H1 (cell line): ENCODE measurements around the gene SNX27. TPM values are rescaled to one million over a fixed set of nuclear protein-coding genes. Genes with fewer than 3 reads are reported as not detected.

Source experiments
- CTCF ChIA-PET: fragments of 300-600 bp; sonication (Branson Sonifier 250); formaldehyde crosslinking; loops from one replicate; lab custom pipeline; 2021; ENCODE audit not compliant: partially characterized antibody; lab: Charles Lee
- POLR2A ChIA-PET: fragments of 300-600 bp; sonication (Branson Sonifier 250); formaldehyde crosslinking; loops from one replicate; lab custom pipeline; 2021; ENCODE audit warnings: inconsistent platforms; ENCODE audit not compliant: partially characterized antibody; lab: Charles Lee
- DNase-seq, 2 experiments: peaks; one replicate each; pipeline versions ENCODE4 v3.0.0 to v3.0.0-alpha.2; 2010 to 2022; ENCODE audit warnings: low spot score in 2 of 2, low read depth in 1 of 2, mixed read lengths in 1 of 2
- FAIRE-seq: peaks from 2 replicates; lab custom pipeline; 2011; peaks lifted over from hg19 to GRCh38; lab: Jason Lieb, UNC
- H2AFZ ChIP-seq: 2 replicates; pipeline ENCODE4 v1.8.1; 2012; ENCODE audit warnings: low read length, inconsistent platforms
- H2AK5ac ChIP-seq: 2 replicates; pipeline ENCODE4 v1.6.1; 2013; ENCODE audit warnings: low read depth, low read length
- H2BK120ac ChIP-seq: replicated peaks from 2 replicates; pipeline ENCODE3; 2013; ENCODE audit warnings: low read depth, low read length, inconsistent platforms
- H2BK12ac ChIP-seq: 2 replicates; pipeline ENCODE4 v1.6.1; 2013; ENCODE audit warnings: low read depth, low read length
- H2BK15ac ChIP-seq: 2 replicates; pipeline ENCODE4 v1.6.1; 2013; ENCODE audit warnings: low read length
- H2BK20ac ChIP-seq: 2 replicates; pipeline ENCODE4 v1.6.1; 2013; ENCODE audit warnings: low read length
- H2BK5ac ChIP-seq: 2 replicates; pipeline ENCODE4 v1.6.1; 2013; ENCODE audit warnings: low read depth, low read length
- H3K14ac ChIP-seq: 2 replicates; pipeline ENCODE4 v1.6.1; 2013; ENCODE audit warnings: inconsistent platforms; ENCODE audit not compliant: insufficient read length
- H3K18ac ChIP-seq: 2 replicates; pipeline ENCODE4 v1.6.1; 2013; ENCODE audit warnings: low read length; ENCODE audit errors: extremely low read depth
- H3K23ac ChIP-seq: 2 replicates; pipeline ENCODE4 v1.6.1; 2013; ENCODE audit warnings: inconsistent platforms; ENCODE audit not compliant: insufficient read length
- H3K23me2 ChIP-seq: 2 replicates; pipeline ENCODE4 v1.6.1; 2013; ENCODE audit warnings: low read depth, low read length
- H3K27ac ChIP-seq: 2 replicates; pipeline ENCODE4 v1.6.1; 2011; ENCODE audit warnings: low read depth, low read length, inconsistent platforms
- H3K27me3 ChIP-seq, 4 experiments: replicated peaks in 1 of 4; 1 replicate in 1 of 4; 2 replicates in 3 of 4; pipeline versions ENCODE4 v1.6.1 to v1.8.1; 2011 to 2013; ENCODE audit warnings: low read length in 3 of 4, mild to moderate bottlenecking in 3 of 4, inconsistent platforms in 2 of 4, mixed read lengths in 2 of 4, moderate library complexity in 1 of 4; ENCODE audit not compliant: control insufficient read depth in 3 of 4, insufficient read depth in 3 of 4; ENCODE audit errors: extremely low read depth in 1 of 4
- H3K36me3 ChIP-seq, 4 experiments: 2 replicates each; pipeline versions ENCODE4 v1.6.1 to v1.8.1; 2011 to 2013; ENCODE audit warnings: mild to moderate bottlenecking in 4 of 4, low read length in 3 of 4, moderate library complexity in 2 of 4, control low read depth in 1 of 4, inconsistent platforms in 1 of 4; ENCODE audit not compliant: insufficient read depth in 4 of 4, control insufficient read depth in 2 of 4
- H3K4ac ChIP-seq: replicated peaks from 2 replicates; pipeline ENCODE3; 2013; ENCODE audit warnings: low read length, low read depth, mixed read lengths, inconsistent platforms; ENCODE audit not compliant: insufficient read length
- H3K4me1 ChIP-seq, 4 experiments: replicated peaks in 1 of 4; 1 replicate in 1 of 4; 2 replicates in 3 of 4; pipeline versions ENCODE4 v1.6.1 to v1.8.1; 2011 to 2013; ENCODE audit warnings: low read length in 3 of 4, inconsistent platforms in 2 of 4, mixed read lengths in 1 of 4; ENCODE audit not compliant: insufficient read depth in 4 of 4, control insufficient read depth in 3 of 4
- H3K4me2 ChIP-seq, 2 experiments: 2 replicates each; pipeline versions ENCODE4 v1.6.1 to v1.8.1; 2011 to 2013; ENCODE audit warnings: low read depth in 2 of 2, low read length in 2 of 2, control low read depth in 1 of 2, inconsistent platforms in 1 of 2, mild to moderate bottlenecking in 1 of 2; ENCODE audit not compliant: insufficient read depth in 1 of 2
- H3K4me3 ChIP-seq, 4 experiments: fragments of 200-600, 300-600 bp in 1 of 4; sonication (generic), shearing (Covaris generic), sonication (Bioruptor Twin) in 1 of 4; 2 replicates each; pipeline versions ENCODE4 v1.5.1 to v1.8.1; 2011 to 2016; ENCODE audit warnings: low read length in 4 of 4, low read depth in 3 of 4, control low read depth in 2 of 4, inconsistent platforms in 2 of 4, mild to moderate bottlenecking in 2 of 4, mixed read lengths in 1 of 4, moderate library complexity in 1 of 4; ENCODE audit not compliant: insufficient read depth in 2 of 4; ENCODE audit errors: extremely low read depth in 1 of 4
- H3K56ac ChIP-seq: replicated peaks from 2 replicates; pipeline ENCODE3; 2013; ENCODE audit warnings: low read depth, mild to moderate bottlenecking, mixed read lengths, low read length, inconsistent platforms; ENCODE audit not compliant: insufficient read length
- H3K79me1 ChIP-seq: 2 replicates; pipeline ENCODE4 v1.6.1; 2013; ENCODE audit warnings: low read depth, low read length, control low read depth
- H3K79me2 ChIP-seq, 2 experiments: 2 replicates each; pipeline versions ENCODE4 v1.6.1 to v1.8.1; 2012 to 2013; ENCODE audit warnings: low read length in 2 of 2, mild to moderate bottlenecking in 2 of 2, inconsistent platforms in 1 of 2; ENCODE audit not compliant: insufficient read depth in 2 of 2, control insufficient read depth in 1 of 2
- H3K9ac ChIP-seq, 4 experiments: replicated peaks in 1 of 4; 1 replicate in 1 of 4; 2 replicates in 3 of 4; pipeline versions ENCODE4 v1.6.1 to v1.8.1; 2011 to 2013; ENCODE audit warnings: low read depth in 3 of 4, low read length in 3 of 4, control low read depth in 2 of 4, mild to moderate bottlenecking in 2 of 4, moderate library complexity in 2 of 4, inconsistent platforms in 1 of 4; ENCODE audit errors: extremely low read depth in 1 of 4
- H3K9me3 ChIP-seq, 2 experiments: 2 replicates each; pipeline versions ENCODE4 v1.6.1 to v1.8.1; 2012 to 2013; ENCODE audit warnings: mild to moderate bottlenecking in 2 of 2, moderate library complexity in 2 of 2, control low read depth in 1 of 2, inconsistent platforms in 1 of 2, low read depth in 1 of 2, low read length in 1 of 2, mixed read lengths in 1 of 2; ENCODE audit not compliant: insufficient read depth in 2 of 2
- H4K20me1 ChIP-seq, 2 experiments: replicated peaks in 1 of 2; 2 replicates each; pipeline versions ENCODE3 to v1.8.1; 2011 to 2013; ENCODE audit warnings: inconsistent platforms in 2 of 2, low read length in 2 of 2, mild to moderate bottlenecking in 1 of 2; ENCODE audit not compliant: insufficient read depth in 2 of 2, control insufficient read depth in 1 of 2
- H4K5ac ChIP-seq: 2 replicates; pipeline ENCODE4 v1.6.1; 2013; ENCODE audit warnings: low read length, low read depth, mixed read lengths, inconsistent platforms; ENCODE audit not compliant: insufficient read length
- H4K8ac ChIP-seq: 2 replicates; pipeline ENCODE4 v1.8.0; 2013; ENCODE audit warnings: mild to moderate bottlenecking, moderate library complexity, low read length, inconsistent platforms; ENCODE audit not compliant: insufficient read depth; ENCODE audit errors: extremely low read depth
- H4K91ac ChIP-seq: replicated peaks from 2 replicates; pipeline ENCODE3; 2013; ENCODE audit warnings: low read length, mixed read lengths, inconsistent platforms; ENCODE audit not compliant: insufficient read length
- POLR2A ChIP-seq, 2 experiments: IDR thresholded peaks; 1 replicate in 1 of 2; 2 replicates in 1 of 2; pipeline ENCODE4 v1.6.1; 2011; ENCODE audit warnings: low read depth in 2 of 2, low read length in 2 of 2, mild to moderate bottlenecking in 2 of 2; ENCODE audit errors: control extremely low read depth in 1 of 2
- WGBS, 2 experiments: shearing (Covaris generic) in 1 of 2; methylation state at CpG; one replicate each; pipeline versions ENCODE4 v1.1.6 to v1.1.7; 2013 to 2015; ENCODE audit warnings: low lambda C conversion rate in 2 of 2, mixed read lengths in 2 of 2, inconsistent platforms in 1 of 2, low coverage in 1 of 2, missing lambda C conversion rate in 1 of 2; ENCODE audit not compliant: insufficient replicate concordance in 2 of 2, insufficient coverage in 1 of 2, insufficient read length in 1 of 2; ENCODE audit errors: extremely low coverage in 1 of 2, missing lambda C conversion rate in 1 of 2; 5-methylcytosine and 5-hydroxymethylcytosine counted together
- polyA plus RNA-seq, 7 experiments: library from polyadenylated mRNA; depleted of rRNA in 3 of 7; stranded (reverse) in 5 of 7; unstranded in 2 of 7; fragments of >200 nt in 5 of 7; fragments of 200-250 nt in 2 of 7; gene quantifications; 1 replicate in 5 of 7; 2 replicates in 1 of 7; 4 replicates in 1 of 7; pipeline versions ENCODE4 v1.2.1 to v1.2.3, GENCODE V29; 2011 to 2013; ENCODE audit warnings: missing spikeins in 2 of 7, mixed read lengths in 2 of 7
- total RNA-seq: library from RNA; stranded (reverse); fragmentation: NEBNext Ultra II Directional; extraction: Animal tissue kit (Norgen Biotek cat#: 25700); gene quantifications from 2 replicates; pipeline ENCODE4 v1.2.1, GENCODE V29; 2021

Gene SNX27
- total and polyA plus RNA-seq, 2 of the 8 experiments (the other 6 are each of a cell fraction or from before 2014, with no cell fraction given): 23.4 to 65.4 TPM

GRCh38 chr1:151655371-151655770, 43.5 kb downstream of the SNX27 start:
- no peak overlapping the region for H3K4me3 ChIP-seq
- H2BK15ac ChIP-seq: no peak overlapping the region
- FAIRE-seq: no peak
- H2BK20ac ChIP-seq: no peak overlapping the region
- WGBS, 2 experiments: 96% methylated on average over 3 of the region's 3 CpGs; no CpG with 5 or more reads in 1 of the 2 experiments
- no peak overlapping the region for H3K23ac ChIP-seq
- peaks cover 0 to 12% (median 7%) of the 10 kb centered on the region in 4 experiments; a peak in 6 of 8 replicates for H3K36me3 ChIP-seq
- H3K4me2 ChIP-seq: no peak overlapping the region
- H2AK5ac ChIP-seq: no peak overlapping the region
- peaks cover 0 to 5% of the 10 kb centered on the region in 2 experiments; a peak in 1 of 4 replicates for H3K9me3 ChIP-seq
- POLR2A ChIA-PET: interaction anchor here (1.3 to 2.0 kb wide), 3 partner anchors 43 to 116 kb away, joined by 3 to 4 read pairs (median 4); partner anchors contain the start of gene SNX27
- H3K23me2 ChIP-seq: no peaks in the 10 kb centered on the region
- H3K79me1 ChIP-seq: 0 out of 2 replicates have a peak, but pooled peaks cover 3% of the 10 kb centered on the region
- no peak overlapping the region for H2BK12ac ChIP-seq
- peaks cover 0 to 18% of the 10 kb centered on the region in 2 experiments; a peak in 1 of 4 replicates for H3K79me2 ChIP-seq
- no peak overlapping the region for H4K8ac ChIP-seq
- H3K27ac ChIP-seq: no peak overlapping the region
- H4K20me1 ChIP-seq: peaks cover 0 to 4% of the 10 kb centered on the region in 2 experiments
- DNase-seq: no peak
- H2BK120ac ChIP-seq: no peak overlapping the region
- H3K4me1 ChIP-seq: no peaks in the 10 kb centered on the region; a peak in 1 of 7 replicates
- H2AFZ ChIP-seq: no peak overlapping the region
- no peaks in the 10 kb centered on the region for H3K27me3 ChIP-seq
- no peak overlapping the region for H3K18ac ChIP-seq
- no peak overlapping the region for H3K9ac ChIP-seq
- H3K4ac ChIP-seq: no peak overlapping the region
- CTCF ChIA-PET: interaction anchor here (0.9 to 1.4 kb wide), 3 partner anchors 11 to 61 kb away, joined by 3 to 5 read pairs (median 4); no protein-coding TSS in a partner anchor
- H3K56ac ChIP-seq: no peak overlapping the region
- no peak overlapping the region for H3K14ac ChIP-seq
- no peak overlapping the region for H4K91ac ChIP-seq
- no peak overlapping the region for H2BK5ac ChIP-seq
- H4K5ac ChIP-seq: no peak overlapping the region
- TF ChIP-seq POLR2A (IDR thresholded peaks at IDR 0.05; ENCODE audit: control extremely low read depth in 1 of 2, low read depth in 2 of 2, low read length in 2 of 2): no peak
